ENCODE measurements around the gene U2AF2. TPM values are rescaled to one million over a fixed set of nuclear protein-coding genes. Genes with fewer than 3 reads are reported as not detected.

U2AF2 gene
- total RNA-seq, 1 experiment from 2014 or later, result 545 TPM

GRCh38 chr19:55674841-55675660 is 20.2 kb downstream of the U2AF2 start, which contains the start of gene EPN1:
Gene EPN1, plus strand, starts transcription at chr19:55675226. Its CDS starts 3,402 bp downstream, at chr19:55678628.
- Histone ChIP-seq H3K36me3 (ENCODE audit: control insufficient read depth, insufficient read depth, low read length) (peaks cover 26% of the 10 kb centered on the region), H3K4me1 (ENCODE audit: control insufficient read depth, insufficient read depth, low read length) (peaks cover 73% of the 10 kb centered on the region), H3K27me3 (ENCODE audit: control insufficient read depth, insufficient read depth, low read length) (no peaks in the 10 kb centered on the region), H3K4me3 (ENCODE audit: low read depth in 2 of 2, low read length in 2 of 2) (peak within 1 kb of the TSS; percentile 64 to 94), H3K27ac (ENCODE audit: low read length) (peak within 1 kb of the TSS; percentile 96), H3K9me3 (ENCODE audit: control insufficient read depth, insufficient read depth, low read depth, low read length) (no peaks in the 10 kb centered on the region)
- TF ChIP-seq SIN3A (IDR thresholded peaks at IDR 0.05; ENCODE audit: borderline replicate concordance, insufficient read depth, low read depth, low read length) (peak; percentile 99), TCF7L2 (IDR thresholded peaks at IDR 0.05; ENCODE audit: low read depth, low read length) (no peak), POLR2AphosphoS5 (IDR thresholded peaks at IDR 0.05; ENCODE audit: low read depth, low read length) (peak; percentile 98)
- TF ChIP-seq, protein P1, sequence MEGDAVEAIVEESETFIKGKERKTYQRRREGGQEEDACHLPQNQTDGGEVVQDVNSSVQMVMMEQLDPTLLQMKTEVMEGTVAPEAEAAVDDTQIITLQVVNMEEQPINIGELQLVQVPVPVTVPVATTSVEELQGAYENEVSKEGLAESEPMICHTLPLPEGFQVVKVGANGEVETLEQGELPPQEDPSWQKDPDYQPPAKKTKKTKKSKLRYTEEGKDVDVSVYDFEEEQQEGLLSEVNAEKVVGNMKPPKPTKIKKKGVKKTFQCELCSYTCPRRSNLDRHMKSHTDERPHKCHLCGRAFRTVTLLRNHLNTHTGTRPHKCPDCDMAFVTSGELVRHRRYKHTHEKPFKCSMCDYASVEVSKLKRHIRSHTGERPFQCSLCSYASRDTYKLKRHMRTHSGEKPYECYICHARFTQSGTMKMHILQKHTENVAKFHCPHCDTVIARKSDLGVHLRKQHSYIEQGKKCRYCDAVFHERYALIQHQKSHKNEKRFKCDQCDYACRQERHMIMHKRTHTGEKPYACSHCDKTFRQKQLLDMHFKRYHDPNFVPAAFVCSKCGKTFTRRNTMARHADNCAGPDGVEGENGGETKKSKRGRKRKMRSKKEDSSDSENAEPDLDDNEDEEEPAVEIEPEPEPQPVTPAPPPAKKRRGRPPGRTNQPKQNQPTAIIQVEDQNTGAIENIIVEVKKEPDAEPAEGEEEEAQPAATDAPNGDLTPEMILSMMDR (IDR thresholded peaks at IDR 0.05), result no peak
- TF ChIP-seq, protein P2, sequence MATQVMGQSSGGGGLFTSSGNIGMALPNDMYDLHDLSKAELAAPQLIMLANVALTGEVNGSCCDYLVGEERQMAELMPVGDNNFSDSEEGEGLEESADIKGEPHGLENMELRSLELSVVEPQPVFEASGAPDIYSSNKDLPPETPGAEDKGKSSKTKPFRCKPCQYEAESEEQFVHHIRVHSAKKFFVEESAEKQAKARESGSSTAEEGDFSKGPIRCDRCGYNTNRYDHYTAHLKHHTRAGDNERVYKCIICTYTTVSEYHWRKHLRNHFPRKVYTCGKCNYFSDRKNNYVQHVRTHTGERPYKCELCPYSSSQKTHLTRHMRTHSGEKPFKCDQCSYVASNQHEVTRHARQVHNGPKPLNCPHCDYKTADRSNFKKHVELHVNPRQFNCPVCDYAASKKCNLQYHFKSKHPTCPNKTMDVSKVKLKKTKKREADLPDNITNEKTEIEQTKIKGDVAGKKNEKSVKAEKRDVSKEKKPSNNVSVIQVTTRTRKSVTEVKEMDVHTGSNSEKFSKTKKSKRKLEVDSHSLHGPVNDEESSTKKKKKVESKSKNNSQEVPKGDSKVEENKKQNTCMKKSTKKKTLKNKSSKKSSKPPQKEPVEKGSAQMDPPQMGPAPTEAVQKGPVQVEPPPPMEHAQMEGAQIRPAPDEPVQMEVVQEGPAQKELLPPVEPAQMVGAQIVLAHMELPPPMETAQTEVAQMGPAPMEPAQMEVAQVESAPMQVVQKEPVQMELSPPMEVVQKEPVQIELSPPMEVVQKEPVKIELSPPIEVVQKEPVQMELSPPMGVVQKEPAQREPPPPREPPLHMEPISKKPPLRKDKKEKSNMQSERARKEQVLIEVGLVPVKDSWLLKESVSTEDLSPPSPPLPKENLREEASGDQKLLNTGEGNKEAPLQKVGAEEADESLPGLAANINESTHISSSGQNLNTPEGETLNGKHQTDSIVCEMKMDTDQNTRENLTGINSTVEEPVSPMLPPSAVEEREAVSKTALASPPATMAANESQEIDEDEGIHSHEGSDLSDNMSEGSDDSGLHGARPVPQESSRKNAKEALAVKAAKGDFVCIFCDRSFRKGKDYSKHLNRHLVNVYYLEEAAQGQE (IDR thresholded peaks at IDR 0.05; ENCODE audit: insufficient read depth in 1 of 2, low read depth in 2 of 2, low read length in 1 of 2), result peak in 1 of 2 experiments; percentile 71; a peak in 1 of 4 replicates
- no peak for DNase-seq (ENCODE audit: low read depth, low spot score)
- CTCF ChIA-PET, result no interaction called here
- intact Hi-C loops (cut with micrococcal nuclease; ENCODE audit: unreplicated experiment), result no loop called here
- ATAC-seq, result peak; percentile 81
- BruUV-seq (replicated peaks), result no TSS peak
- in situ Hi-C loops (cut with HindIII; ENCODE audit: low pct_unique_long_range_greater_than_20kb, low sequenced_read_pairs), result no loop called here
- POLR2A ChIA-PET, result interaction anchor here (0.6 to 0.7 kb wide), 4 partner anchors 15 to 1801 kb away, joined by 3 to 5 read pairs (median 4); no protein-coding TSS in a partner anchor

DNA sequence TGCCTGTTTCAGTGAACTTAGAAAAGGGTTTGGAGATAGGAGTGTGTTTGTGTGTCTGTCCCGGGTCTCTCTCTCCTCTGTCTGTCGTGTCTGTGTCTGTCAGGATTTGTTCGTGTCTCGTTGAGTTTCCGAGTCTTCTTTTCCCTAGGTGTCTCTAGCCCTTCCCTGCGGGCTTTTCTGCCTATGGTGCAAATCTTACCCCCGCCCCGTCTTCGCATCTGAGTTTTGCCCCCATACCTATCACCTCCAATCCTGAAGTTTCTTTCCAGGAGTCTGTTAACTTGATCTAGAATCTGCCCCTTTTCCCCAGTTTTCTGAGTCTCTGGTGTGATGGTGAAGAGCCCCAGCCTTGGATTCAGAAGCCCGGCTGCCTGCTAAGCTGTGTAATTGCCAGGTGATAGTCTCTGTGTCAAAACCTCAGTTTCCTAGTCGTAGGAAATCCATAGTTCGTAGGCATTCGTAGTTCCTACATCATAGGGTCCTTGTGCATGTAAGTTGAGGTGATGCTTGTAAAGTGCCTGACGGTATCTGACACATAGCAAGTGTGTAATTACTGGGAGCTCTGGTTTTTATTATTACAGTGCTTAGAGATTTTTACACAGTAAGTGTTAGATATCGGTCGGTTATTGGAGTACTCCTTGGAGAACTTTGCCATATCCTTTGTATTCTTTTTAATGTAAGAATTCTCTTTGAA is 21.0 kb downstream of the U2AF2 start:
- ATAC-seq (no peak), DNase-seq (ENCODE audit: low read depth, low spot score) (no peak)
- intact Hi-C loops (cut with micrococcal nuclease; ENCODE audit: unreplicated experiment), result no loop called here
- TF ChIP-seq SIN3A (IDR thresholded peaks at IDR 0.05; ENCODE audit: borderline replicate concordance, insufficient read depth, low read depth, low read length) (no peak), POLR2AphosphoS5 (IDR thresholded peaks at IDR 0.05; ENCODE audit: low read depth, low read length) (no peak), TCF7L2 (IDR thresholded peaks at IDR 0.05; ENCODE audit: low read depth, low read length) (no peak)
- TF ChIP-seq, protein P1 (IDR thresholded peaks at IDR 0.05), result no peak
- TF ChIP-seq, protein P2 (IDR thresholded peaks at IDR 0.05; ENCODE audit: insufficient read depth in 1 of 2, low read depth in 2 of 2, low read length in 1 of 2), result no peak
- ChIA-PET POLR2A (no interaction called here), CTCF (no interaction called here)
- H3K36me3 ChIP-seq (ENCODE audit: control insufficient read depth, insufficient read depth, low read length), result peaks cover 26% of the 10 kb centered on the region
- no TSS peak for BruUV-seq (replicated peaks)
- H3K27me3 ChIP-seq (ENCODE audit: control insufficient read depth, insufficient read depth, low read length), result no peaks in the 10 kb centered on the region
- H3K4me1 ChIP-seq (ENCODE audit: control insufficient read depth, insufficient read depth, low read length), result peaks cover 65% of the 10 kb centered on the region
- in situ Hi-C loops (cut with HindIII; ENCODE audit: low pct_unique_long_range_greater_than_20kb, low sequenced_read_pairs), result no loop called here
- H3K27ac ChIP-seq (ENCODE audit: low read length), result peak overlapping the region; percentile 96
- no peaks in the 10 kb centered on the region for H3K9me3 ChIP-seq (ENCODE audit: control insufficient read depth, insufficient read depth, low read depth, low read length)
- H3K4me3 ChIP-seq (ENCODE audit: low read depth in 2 of 2, low read length in 2 of 2), result peak overlapping the region; percentile 64 to 94
